HG03520 (cell line): ENCODE results near the gene TOMM5.
"Not testable (repeated sequence)": the region's sequence is repeated elsewhere in the genome, so short reads cannot be mapped to it uniquely, and the experiment has no call there.

Experiments used
- ATAC-seq: cut with Tn5 transposase; IDR thresholded peaks from one replicate; pipeline ENCODE4 v1.9.1; 2021; ENCODE audit warnings: mild to moderate bottlenecking, moderate library complexity; ENCODE audit not compliant: unreplicated experiment

The TOMM5 gene

DNA sequence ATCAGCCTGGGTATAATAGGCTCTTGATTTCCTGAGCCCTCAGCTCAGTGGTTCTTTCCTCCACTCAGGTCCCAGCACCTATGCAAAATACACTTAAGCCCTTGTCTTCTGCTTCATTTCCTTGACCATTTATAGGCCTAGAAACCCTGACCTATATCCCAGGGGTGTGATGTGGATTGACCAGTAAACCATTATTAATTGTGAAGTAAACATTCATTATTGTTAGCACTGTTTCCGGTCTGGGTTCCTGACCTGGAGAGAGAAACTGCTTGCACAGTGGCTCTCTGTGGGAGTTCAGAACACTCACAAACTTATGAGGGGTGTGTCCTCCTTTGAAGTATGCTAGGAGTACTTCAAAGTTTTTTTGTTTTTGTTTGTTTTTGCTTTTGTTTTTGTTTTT is 19.6 kb upstream of the TOMM5 start:
- no peak for ATAC-seq

DNA sequence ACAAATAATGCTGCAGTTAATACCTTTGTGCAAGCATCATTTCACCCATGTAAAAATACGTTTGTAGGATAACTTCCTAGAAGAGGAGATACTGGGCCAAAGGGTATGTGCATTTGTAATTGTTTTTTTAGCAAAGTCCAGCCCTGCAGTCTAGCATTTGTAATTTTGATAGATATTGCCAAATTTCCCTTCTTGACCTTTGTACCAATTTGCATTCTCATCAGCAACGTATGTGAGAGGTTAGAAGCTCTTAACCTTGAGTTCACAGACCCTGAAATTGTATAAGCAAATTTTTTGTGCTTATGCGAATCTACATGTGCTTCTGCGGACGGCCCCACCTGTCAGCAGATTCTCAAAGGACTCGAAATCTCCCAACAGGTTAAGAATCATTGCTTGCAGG is 18.6 kb upstream of the TOMM5 start:
- ATAC-seq, result no peak

DNA sequence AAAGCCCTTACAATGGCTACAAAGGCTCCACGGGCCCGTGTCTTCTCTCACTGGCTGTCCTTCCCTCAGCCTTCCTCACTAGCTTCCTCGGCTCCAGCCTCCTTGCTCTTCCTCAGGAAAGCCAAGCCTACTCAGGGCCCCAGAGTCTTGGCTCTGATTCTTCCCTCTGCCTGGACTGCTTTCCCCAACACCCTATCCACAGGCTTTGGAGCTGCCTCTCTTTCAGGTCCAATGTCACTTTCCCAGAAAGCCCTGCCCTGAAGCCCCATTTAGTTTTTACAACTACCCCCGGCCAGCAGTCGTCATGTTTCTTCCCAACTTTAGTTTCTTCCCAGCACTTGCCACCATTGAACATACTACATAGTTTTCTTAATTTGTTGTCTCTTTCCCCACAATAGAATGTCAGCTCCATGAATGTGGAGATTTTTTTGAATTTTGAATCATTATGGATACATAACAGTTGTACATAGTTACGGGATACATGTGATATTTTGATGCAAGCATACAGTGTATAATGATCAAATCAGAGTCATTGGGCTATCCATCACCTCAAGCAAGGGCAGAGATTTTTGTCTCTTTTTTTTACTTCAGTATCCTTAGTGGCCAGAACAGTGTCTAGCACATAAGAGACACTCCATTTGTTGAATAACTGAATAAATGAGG is 17.5 kb upstream of the TOMM5 start:
- no peak for ATAC-seq

DNA sequence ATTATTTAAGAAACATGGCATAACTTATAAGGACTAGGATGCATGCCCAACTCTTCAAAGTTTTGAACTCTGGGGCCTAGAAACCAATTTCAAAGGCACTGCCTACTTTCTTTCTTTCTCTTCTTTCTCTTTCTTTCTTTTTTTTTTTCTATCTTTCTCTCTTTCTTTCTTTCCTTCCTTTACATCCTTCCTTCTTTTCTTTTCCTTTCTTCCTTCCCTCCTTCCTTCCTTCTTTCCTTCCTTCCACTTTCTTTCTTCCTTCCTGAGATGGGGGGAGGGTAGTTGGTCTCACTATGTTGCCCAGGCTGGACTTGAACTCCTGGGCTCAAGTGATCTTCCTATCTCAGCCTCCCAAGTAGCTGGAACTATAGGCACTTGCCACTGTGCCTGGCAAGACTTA is 15.9 kb upstream of the TOMM5 start:
- no peak for ATAC-seq

DNA sequence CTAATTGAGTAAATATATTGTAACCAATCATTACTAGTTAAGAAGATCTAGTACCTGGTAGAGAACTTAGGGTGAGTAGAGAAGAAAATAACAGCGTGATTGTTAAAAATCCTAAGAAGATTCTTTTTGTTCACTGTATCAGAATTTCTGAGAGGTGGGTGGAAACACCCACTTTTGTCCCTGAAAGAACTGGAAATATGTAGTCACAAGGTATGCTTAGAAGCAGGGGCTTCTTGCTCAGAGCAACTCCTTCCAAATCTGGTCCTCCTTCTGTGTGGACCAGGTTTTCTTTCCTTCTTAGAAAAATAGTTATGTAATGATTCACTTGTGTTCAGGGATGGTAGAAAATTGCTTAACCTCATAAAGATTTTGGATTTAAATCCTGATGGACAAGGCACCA is 11.9 kb upstream of the TOMM5 start:
- ATAC-seq, result no peak

DNA sequence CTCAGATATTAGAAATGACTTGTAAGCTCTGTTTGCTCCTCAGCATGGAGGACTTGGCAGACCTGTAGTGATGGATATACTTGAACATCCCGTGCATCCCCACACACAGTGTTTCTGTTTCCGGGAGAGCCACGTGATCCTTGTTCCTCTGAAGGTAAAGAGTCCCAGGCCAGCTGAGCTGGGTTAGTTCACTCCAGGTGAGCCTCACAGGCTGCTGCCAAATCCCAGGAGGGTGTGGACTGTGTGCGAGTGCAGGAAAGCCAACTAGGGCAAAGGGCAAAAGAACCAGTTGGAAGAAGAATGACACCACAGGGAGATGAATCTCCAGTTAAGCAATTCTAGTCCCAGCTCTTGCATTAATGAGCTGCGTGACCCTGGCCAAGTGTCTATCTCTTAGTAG is 10.4 kb upstream of the TOMM5 start:
- ATAC-seq, result no peak

DNA sequence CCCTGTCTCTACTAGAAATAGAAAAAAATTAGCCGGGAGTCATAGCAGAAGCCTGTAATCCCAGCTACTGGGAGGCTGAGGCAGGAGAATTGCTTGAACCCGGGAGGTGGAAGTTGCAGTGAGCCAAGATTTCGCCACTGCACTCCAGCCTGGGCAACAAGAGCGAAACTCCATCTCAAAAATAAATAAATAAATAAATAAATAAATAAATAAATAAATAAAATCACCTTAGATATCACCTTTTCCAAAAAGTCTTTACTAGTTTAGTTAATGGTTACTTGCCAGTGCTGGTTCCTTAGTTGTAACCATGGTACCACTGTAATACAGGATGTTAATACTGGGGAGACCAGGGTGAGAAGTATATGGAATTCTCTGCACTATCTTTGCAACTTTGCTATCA is 9.7 kb upstream of the TOMM5 start:
- ATAC-seq, result not testable (repeated sequence)

DNA sequence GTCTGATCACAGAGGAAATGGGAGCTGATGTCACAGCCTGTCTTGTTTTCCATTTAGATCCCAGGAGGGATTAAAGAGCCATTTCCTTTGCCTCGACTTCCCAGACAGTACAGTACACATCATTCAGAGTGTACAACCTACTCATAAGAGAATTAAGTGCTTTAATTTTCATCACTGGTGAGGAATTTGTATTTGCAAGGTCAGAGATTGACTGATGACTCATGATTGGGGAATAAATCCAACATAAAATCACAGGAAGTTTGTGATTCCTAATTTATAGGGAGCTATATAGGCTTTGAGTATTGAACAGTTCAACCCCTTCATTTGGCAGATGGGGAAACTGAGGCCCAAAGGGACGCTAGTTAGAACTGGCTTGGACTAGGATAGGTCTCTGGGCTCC is 4.1 kb upstream of the TOMM5 start:
- ATAC-seq, result no peak

DNA sequence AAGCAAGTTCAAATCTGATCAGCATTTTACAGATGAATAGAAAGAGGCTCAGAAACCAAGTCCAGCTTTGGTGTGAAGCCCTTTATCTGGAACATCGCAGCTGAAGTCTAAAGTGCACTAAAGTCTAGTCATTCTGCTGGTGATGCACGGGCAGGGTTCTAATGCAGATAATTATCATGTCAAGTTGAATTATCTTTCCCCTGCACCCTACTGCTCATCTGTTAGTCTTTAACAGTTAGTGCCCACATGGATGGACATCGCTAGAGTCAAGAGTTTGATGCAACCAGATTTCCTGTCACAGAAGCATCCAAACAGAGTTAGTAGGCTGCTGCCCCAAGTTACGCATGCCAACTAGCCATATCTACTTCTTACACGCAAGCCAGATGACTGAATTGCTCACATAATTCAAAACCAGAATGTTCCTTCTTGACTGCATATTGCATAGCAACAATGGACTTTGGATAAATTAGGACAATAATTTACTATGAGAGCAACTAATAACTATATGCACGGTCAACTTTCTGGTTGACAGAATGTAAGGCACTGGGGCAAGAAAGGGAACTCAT is 1.6 kb upstream of the TOMM5 start:
- ATAC-seq, result peak; percentile 6

DNA sequence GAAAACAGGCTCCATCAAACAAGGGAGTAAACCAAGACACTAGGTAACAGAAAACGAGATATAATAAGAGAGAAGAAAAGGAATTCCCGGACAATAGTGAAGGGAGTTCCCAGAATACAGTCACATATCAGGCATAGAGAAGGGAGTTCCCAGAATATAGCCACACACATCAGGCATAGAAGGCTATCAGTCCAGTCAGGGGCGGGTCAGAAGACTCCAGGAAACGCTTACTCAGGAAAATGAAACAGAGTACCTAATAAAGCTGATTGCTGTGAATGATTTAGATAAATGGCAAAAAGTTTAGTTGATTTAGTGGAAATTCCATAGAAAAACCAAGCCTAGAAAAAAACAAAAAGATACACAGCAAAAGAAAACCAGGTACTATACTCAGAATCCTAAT is 4.9 kb downstream of the TOMM5 start:
- no peak for ATAC-seq

DNA sequence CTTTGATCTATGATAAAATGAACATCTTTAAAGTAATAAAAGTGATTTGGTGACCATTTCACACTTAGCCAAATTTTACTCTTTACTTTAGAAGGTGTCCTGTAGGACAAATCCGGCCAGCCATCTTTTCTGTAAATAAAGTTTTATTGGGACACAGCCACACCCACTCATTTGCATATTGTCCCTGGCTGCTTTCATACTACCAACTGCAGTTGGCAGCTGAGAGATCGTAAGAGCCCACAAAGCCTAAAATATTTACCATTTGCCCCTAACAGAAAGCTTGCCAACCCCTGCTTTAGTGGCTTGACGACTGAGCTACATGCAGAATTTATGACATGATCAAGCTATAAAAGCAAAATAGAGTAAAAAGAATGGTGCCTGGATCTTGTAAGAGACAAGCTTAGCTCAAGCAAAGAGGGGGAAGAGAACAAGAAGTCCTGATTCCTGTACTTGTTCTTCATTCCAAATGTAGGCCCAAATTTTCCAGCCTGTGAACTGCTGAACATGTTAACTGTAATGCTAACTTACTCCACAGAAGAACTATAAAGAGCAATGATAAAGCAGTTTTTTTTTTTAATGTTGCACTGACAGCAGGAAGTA is 8.8 kb downstream of the TOMM5 start:
- no peak for ATAC-seq

DNA sequence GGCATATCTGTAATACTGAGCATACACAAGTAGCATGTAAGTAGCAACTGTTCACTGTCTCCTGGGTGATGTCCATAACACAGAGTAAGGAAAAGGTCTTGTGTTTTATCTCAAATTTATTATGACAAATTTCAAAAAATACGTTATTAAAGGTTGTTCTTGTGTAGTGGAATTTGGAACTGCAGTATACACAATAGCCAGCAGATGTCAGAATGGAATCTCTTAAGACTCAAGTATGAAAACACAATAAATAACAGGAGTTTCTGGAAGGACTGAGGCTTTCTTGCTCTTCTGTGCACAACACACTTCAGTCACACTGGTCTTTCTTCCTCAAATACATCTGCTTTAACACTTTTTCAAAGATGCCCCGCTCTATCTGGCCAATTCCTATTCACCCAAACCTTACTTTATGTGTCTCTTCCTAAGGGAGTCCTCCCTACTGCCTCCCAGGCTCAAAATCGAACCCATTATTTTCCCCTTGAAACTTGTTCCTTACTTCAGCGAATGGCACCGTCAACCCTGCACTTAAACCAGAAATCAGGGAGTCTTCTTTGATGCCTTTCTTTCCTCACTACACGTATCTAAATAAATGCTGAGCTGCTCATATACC is 9.7 kb downstream of the TOMM5 start:
- ATAC-seq, result no peak

DNA sequence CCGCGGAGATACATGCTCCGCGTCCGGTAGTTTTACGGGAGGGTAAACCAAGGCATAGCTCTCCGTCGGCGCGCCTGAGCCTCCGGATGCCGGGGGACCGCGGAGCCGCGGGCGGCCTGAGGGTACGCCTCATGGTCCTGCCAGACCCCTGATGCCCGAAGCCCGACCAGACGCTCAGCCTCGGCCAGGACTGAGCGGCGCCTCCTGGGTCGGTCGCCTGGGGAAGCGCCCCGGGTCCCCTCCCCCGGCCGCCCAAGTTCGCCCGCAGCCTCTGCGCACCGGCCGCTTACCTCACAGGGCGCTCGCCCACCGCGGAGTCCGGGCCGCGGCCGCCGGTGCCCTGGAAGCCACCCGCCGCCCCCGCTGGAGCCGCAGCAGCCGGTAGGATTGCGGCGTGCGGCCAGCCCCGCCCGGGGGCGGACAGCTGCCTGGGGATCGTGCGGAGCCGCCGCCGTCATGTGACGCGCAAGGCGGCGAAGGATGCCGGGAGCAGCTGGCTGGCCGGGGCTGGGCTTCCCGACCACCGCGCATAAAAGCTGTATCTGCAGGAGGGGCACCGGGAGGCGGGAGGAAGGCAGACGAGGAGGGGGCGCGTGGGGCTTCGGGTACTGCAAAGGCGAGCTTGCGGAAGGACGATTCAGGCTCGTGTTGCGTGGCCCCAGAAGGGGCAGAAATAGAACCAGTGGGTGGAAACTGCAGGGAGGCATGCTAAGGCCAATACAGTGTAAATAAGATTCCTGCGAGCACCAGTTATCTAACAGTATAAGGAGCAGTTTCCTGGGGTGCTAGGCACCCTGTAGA is 16.3 kb downstream of the TOMM5 start, which contains the start of gene FBXO10:
Gene FBXO10 (minus strand): TSS at position 460 of the 801 bp plus-strand sequence. CDS start 34,612 bp downstream, outside the sequence.
- peak; percentile 73 for ATAC-seq

DNA sequence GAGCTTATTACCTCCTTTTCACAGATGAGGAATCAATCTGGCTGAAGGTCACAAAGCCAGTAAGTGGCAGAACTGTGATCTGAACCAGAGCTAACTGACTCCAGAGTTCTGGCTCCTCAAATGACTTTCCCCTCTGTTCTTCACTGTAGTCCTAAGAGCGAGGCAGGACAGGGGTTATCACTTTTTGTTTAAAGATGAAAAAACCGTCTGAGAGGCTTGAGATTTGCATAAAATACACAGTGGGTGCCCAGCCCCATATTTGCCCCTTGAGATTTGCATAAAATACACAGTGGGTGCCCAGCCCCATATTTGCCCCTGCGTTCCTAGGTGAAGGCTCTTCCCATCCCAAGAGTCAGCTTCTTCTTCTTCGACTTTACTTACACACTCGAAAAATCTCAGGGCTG is 16.9 kb downstream of the TOMM5 start:
- peak; percentile 29 for ATAC-seq

DNA sequence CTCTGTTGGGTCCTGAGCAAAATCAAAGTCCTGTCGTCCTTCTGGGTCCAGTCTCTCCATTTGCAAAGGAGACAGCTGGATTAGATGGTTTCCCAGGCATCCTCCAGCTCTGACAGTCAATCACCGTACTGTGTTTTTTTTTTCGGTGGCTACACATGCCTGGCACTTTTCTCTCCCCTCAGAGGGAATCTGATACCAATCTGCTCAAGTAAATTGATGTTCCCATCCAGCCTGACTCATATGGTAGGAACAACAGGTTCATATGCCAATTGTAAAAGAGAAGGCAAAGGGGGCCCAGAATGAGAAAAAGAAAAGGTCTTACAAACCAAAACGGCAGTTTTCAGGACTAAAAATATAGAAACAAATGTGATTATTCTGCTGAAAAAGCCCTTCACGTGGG is 17.4 kb downstream of the TOMM5 start:
- ATAC-seq, result no peak

DNA sequence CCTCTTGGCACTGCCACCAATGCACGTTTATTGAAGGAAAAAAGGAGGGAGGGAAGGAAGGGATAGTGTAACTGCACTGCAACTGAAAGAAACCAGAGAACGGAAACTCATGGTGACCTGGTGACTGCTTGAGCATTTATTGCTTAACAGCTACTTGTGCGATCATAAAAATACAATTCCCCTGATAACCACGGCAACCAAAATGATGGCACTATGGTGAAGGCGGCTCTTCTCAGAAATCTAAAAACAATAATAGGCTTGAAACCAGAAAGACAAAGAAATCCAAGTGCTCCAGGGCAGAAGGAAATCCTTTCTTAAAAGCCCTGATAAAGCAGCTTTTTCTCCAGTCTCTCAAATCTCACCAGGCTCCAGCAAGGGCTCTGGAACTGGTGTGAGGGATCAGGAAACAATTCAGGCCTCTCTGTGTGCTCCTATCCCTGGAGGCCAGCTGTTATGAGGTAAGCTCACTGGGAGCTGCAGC is 18.1 kb downstream of the TOMM5 start:
- ATAC-seq, result no peak

DNA sequence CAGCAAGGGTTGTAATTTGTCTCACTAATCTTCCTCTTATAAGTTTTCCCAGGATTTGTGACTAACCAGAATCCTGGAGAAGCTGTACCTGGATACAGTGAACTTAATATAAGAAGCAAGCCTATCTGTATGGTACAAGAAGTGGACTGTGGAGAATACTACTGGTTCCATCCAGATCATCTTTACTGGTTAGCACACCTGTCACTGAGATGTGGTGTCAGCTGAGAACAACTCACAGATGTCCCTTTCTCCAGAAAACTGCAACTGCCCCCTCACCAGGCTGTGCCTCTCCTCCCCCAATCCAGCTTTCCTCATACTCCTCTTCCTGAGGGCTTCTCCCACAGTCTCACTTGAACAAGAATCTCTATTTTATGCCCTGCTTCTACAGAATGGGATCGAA is 21.1 kb downstream of the TOMM5 start:
- ATAC-seq, result no peak

DNA sequence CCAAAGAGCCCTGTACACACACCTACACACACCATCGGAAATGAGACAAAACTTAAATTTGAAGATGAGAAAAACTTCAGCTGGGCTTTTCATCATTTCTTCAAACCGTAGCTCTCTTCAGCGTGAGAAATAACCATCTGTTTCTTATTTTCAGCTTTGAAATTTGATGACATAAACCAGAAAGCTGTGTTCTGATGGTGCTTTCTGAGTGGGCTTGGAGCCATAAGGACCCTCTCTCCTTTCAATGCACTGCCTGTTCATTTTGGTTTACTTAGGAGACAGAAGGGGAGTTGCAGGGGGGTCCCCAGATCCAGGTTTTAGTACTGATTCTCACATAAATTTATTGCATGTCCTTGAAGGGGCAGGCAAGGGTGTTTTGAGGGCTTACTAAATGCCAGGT is 25.7 kb downstream of the TOMM5 start:
- ATAC-seq, result no peak

DNA sequence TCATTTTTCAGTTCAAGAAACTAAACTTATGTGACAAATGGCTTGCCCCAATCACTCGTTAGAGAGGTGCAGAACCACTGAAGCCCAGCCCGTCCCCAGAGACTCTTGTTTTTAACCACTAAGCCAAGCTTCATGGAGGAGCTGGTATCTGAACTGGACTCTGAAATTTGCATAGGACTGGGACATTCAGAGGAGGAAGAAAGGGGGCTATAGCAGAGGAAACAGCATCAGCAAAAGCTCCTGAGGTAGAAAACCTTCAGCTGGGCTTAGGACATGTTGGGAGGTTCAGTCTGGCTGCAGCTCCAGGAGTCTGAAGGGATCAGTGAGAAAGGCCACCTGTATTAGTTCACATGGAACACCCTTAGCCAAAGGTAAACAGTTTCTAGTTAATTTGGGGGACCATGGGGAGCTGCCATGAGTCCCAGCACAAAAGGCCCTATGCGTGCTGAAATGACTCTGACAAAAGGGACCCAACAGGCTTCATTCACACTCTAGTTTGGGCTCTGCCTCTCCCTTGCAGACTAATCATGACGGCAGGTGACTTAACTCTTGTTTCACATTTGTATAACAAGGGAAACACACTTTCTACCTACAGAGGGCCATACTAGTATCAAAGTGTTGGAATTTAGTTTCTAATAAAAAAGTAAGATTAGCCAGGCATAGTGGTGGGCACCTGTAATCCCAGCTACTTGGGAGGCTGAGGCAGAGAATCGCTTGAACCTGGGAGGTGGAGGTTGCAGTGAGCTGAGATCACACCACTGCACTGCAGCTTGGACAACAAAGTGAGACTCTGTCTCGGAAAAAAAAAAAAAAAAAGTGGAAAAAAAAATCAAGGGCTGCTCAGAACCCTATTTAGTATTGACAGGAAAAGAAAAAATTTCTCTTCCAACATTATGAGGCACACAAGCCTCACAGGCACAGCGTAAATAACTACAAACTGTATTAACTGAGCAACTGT is 26.5 kb downstream of the TOMM5 start:
- ATAC-seq, result peak; percentile 49

DNA sequence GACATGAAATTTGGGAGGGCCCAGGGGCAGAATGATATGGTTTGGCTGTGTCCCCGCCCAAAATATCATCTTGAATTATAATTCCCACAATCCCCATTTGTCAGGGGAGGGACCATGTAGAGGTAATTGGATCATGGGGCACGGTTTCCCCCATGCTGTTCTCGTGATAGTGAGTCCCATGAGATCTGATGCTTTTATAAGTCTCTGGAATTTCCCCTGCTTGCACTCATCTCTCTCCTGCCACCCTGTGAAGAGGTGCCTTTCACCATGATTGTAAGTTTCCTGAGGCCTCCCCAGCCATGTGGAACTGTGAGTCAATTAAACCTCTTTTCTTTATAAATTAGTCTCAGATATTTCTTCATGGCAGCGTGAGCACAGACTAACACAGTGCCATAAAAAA is 27.5 kb downstream of the TOMM5 start:
- no peak for ATAC-seq
